ENCODE results near the gene ASPN.

The ASPN gene

GRCh38 chr9:92506184-92506857, 24.0 kb upstream of the ASPN start:
- Histone ChIP-seq H3K4me3 (ENCODE audit: insufficient read length, low read depth) (no peak overlapping the region), H3K36me3 (ENCODE audit: insufficient read depth, insufficient read length, low read length) (no peaks in the 10 kb centered on the region), H3K27me3 (ENCODE audit: insufficient read depth, insufficient read length) (no peaks in the 10 kb centered on the region), H3K4me1 (ENCODE audit: insufficient read depth, insufficient read length) (no peaks in the 10 kb centered on the region), H3K9me3 (ENCODE audit: insufficient read depth, low read length) (no peaks in the 10 kb centered on the region), H3K9ac (ENCODE audit: insufficient read length, low read depth) (no peak overlapping the region)
- no peak for DNase-seq (ENCODE audit: low read depth, low spot score)
- TF ChIP-seq SUZ12 (IDR thresholded peaks at IDR 0.05; ENCODE audit: extremely low read depth, insufficient read depth, insufficient read length) (no peak), ZNF274 (IDR thresholded peaks at IDR 0.05; ENCODE audit: low read depth, low read length) (no peak), YY1 (IDR thresholded peaks at IDR 0.05; ENCODE audit: insufficient read depth, insufficient read length) (no peak)

DNA sequence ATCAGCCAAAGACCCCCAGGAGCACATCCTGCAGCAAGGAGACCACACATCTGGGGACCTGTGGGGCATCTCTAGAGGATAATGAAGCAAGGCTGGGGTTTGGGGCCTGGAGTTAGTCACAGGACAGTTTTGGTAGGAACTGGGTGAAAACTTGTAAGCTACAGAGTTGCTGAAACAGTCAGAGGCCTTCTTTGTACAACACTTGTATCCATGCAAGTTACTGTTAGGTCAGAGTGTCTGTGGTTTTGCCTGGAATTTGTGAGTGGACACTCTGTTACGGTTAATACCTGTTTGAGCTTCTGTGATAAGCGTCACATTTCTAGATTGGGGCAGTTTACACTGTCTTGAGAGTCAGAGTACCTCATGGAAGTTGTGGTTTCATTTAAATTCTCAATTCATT, 22.6 kb upstream of the ASPN start:
- no peak for DNase-seq (ENCODE audit: low read depth, low spot score)
- Histone ChIP-seq H3K27me3 (ENCODE audit: insufficient read depth, insufficient read length) (no peaks in the 10 kb centered on the region), H3K4me3 (ENCODE audit: insufficient read length, low read depth) (no peak overlapping the region), H3K4me1 (ENCODE audit: insufficient read depth, insufficient read length) (no peaks in the 10 kb centered on the region), H3K9me3 (ENCODE audit: insufficient read depth, low read length) (no peaks in the 10 kb centered on the region), H3K9ac (ENCODE audit: insufficient read length, low read depth) (no peak overlapping the region), H3K36me3 (ENCODE audit: insufficient read depth, insufficient read length, low read length) (no peaks in the 10 kb centered on the region)
- TF ChIP-seq YY1 (IDR thresholded peaks at IDR 0.05; ENCODE audit: insufficient read depth, insufficient read length) = no peak
- no peak for TF ChIP-seq ZNF274 (IDR thresholded peaks at IDR 0.05; ENCODE audit: low read depth, low read length)
- TF ChIP-seq SUZ12 (IDR thresholded peaks at IDR 0.05; ENCODE audit: extremely low read depth, insufficient read depth, insufficient read length) = no peak

- H3K9ac ChIP-seq (ENCODE audit: insufficient read length, low read depth) = no peak overlapping the region
- no peaks in the 10 kb centered on the region for H3K4me1 ChIP-seq (ENCODE audit: insufficient read depth, insufficient read length)
- no peak overlapping the region for H3K4me3 ChIP-seq (ENCODE audit: insufficient read length, low read depth)
- TF ChIP-seq YY1 (IDR thresholded peaks at IDR 0.05; ENCODE audit: insufficient read depth, insufficient read length) = no peak
- TF ChIP-seq SUZ12 (IDR thresholded peaks at IDR 0.05; ENCODE audit: extremely low read depth, insufficient read depth, insufficient read length) = no peak
- no peak for TF ChIP-seq ZNF274 (IDR thresholded peaks at IDR 0.05; ENCODE audit: low read depth, low read length)
- no peak for DNase-seq (ENCODE audit: low read depth, low spot score)
- no peaks in the 10 kb centered on the region for H3K36me3 ChIP-seq (ENCODE audit: insufficient read depth, insufficient read length, low read length)
- H3K9me3 ChIP-seq (ENCODE audit: insufficient read depth, low read length) = no peaks in the 10 kb centered on the region
- no peaks in the 10 kb centered on the region for H3K27me3 ChIP-seq (ENCODE audit: insufficient read depth, insufficient read length)
Observed at GRCh38 chr9:92503156-92503555, 20.9 kb upstream of the ASPN start.

- H3K9me3 ChIP-seq (ENCODE audit: insufficient read depth, low read length) = no peaks in the 10 kb centered on the region
- DNase-seq (ENCODE audit: low read depth, low spot score) = no peak
- H3K36me3 ChIP-seq (ENCODE audit: insufficient read depth, insufficient read length, low read length) = no peaks in the 10 kb centered on the region
- TF ChIP-seq ZNF274 (IDR thresholded peaks at IDR 0.05; ENCODE audit: low read depth, low read length) (no peak), SUZ12 (IDR thresholded peaks at IDR 0.05; ENCODE audit: extremely low read depth, insufficient read depth, insufficient read length) (no peak), YY1 (IDR thresholded peaks at IDR 0.05; ENCODE audit: insufficient read depth, insufficient read length) (no peak)
- H3K4me3 ChIP-seq (ENCODE audit: insufficient read length, low read depth) = no peak overlapping the region
- no peaks in the 10 kb centered on the region for H3K4me1 ChIP-seq (ENCODE audit: insufficient read depth, insufficient read length)
- no peaks in the 10 kb centered on the region for H3K27me3 ChIP-seq (ENCODE audit: insufficient read depth, insufficient read length)
- no peak overlapping the region for H3K9ac ChIP-seq (ENCODE audit: insufficient read length, low read depth)
Observed at GRCh38 chr9:92501671-92502393, 19.5 kb upstream of the ASPN start.

- H3K4me3 ChIP-seq (ENCODE audit: insufficient read length, low read depth) = no peak overlapping the region
Observed at GRCh38 chr9:92500725-92501124, 18.4 kb upstream of the ASPN start.

DNA sequence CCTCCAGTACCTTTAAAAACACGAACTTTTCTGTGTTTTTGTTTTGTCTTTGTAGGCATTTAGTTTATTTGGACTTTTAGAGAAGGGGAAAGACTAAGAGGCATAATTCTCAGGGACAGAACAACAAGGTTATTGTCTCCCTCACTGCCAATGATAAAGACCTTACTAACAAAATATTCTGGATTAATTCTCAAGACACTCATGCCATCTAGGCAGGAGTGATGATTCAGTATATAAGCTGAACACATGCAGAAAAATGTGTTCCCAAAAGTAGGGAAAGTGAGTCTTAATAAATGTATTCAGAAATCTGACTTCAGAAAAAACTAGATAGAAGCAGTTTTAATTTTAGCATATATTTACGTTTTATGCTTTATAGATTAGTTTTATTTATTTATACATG, 17.4 kb upstream of the ASPN start:
- Histone ChIP-seq H3K9ac (ENCODE audit: insufficient read length, low read depth) (no peak overlapping the region), H3K9me3 (ENCODE audit: insufficient read depth, low read length) (no peaks in the 10 kb centered on the region), H3K4me1 (ENCODE audit: insufficient read depth, insufficient read length) (no peaks in the 10 kb centered on the region), H3K4me3 (ENCODE audit: insufficient read length, low read depth) (no peak overlapping the region), H3K27me3 (ENCODE audit: insufficient read depth, insufficient read length) (no peaks in the 10 kb centered on the region), H3K36me3 (ENCODE audit: insufficient read depth, insufficient read length, low read length) (no peaks in the 10 kb centered on the region)
- DNase-seq (ENCODE audit: low read depth, low spot score) = no peak
- no peak for TF ChIP-seq YY1 (IDR thresholded peaks at IDR 0.05; ENCODE audit: insufficient read depth, insufficient read length)
- no peak for TF ChIP-seq SUZ12 (IDR thresholded peaks at IDR 0.05; ENCODE audit: extremely low read depth, insufficient read depth, insufficient read length)
- TF ChIP-seq ZNF274 (IDR thresholded peaks at IDR 0.05; ENCODE audit: low read depth, low read length) = no peak

More at GRCh38 chr9:92500725-92501124, 18.4 kb upstream of the ASPN start:
- Histone ChIP-seq H3K27me3 (ENCODE audit: insufficient read depth, insufficient read length) (no peaks in the 10 kb centered on the region), H3K4me1 (ENCODE audit: insufficient read depth, insufficient read length) (no peaks in the 10 kb centered on the region), H3K9me3 (ENCODE audit: insufficient read depth, low read length) (no peaks in the 10 kb centered on the region), H3K9ac (ENCODE audit: insufficient read length, low read depth) (no peak overlapping the region), H3K36me3 (ENCODE audit: insufficient read depth, insufficient read length, low read length) (no peaks in the 10 kb centered on the region)
- no peak for DNase-seq (ENCODE audit: low read depth, low spot score)
- TF ChIP-seq YY1 (IDR thresholded peaks at IDR 0.05; ENCODE audit: insufficient read depth, insufficient read length) (no peak), ZNF274 (IDR thresholded peaks at IDR 0.05; ENCODE audit: low read depth, low read length) (no peak), SUZ12 (IDR thresholded peaks at IDR 0.05; ENCODE audit: extremely low read depth, insufficient read depth, insufficient read length) (no peak)

DNA sequence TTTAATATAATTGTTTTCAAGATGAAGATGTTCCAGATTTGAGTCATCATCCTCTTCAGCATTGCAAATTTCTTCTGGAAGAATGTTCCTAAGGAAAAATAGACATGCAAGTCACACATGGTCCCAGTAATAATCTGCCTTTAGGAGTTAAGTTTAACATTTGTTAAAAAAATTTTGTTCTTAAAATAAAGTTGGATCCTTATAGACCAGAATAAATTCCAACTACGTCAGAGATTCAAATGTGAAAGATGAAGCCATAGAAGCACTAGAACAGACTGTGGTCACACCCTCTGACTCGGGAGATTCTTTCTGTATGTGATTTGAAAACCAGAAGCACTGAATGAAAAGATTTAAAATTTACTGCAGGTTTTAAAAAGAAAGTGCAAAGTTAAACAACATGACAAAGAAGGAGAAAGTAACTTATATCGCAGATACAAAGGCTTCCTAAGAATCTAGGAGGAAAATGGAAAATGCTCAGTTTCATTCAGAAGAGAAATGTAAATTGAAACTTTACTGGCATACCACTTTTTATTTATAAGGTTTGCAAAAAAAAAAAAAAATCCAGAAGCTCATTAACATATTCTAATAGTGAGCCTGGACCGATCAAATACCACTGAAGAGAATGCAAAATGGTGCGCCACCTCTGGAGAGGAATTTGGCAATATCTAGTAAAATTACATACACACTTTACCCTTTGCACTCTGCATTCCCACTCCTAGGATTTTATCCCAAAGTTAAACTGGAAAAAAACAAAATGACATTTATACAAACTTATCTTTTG, 14.3 kb upstream of the ASPN start:
- DNase-seq (ENCODE audit: low read depth, low spot score) = no peak
- TF ChIP-seq YY1 (IDR thresholded peaks at IDR 0.05; ENCODE audit: insufficient read depth, insufficient read length) = no peak
- Histone ChIP-seq H3K4me1 (ENCODE audit: insufficient read depth, insufficient read length) (no peaks in the 10 kb centered on the region), H3K9ac (ENCODE audit: insufficient read length, low read depth) (no peak overlapping the region), H3K27me3 (ENCODE audit: insufficient read depth, insufficient read length) (no peaks in the 10 kb centered on the region), H3K4me3 (ENCODE audit: insufficient read length, low read depth) (no peak overlapping the region), H3K36me3 (ENCODE audit: insufficient read depth, insufficient read length, low read length) (no peaks in the 10 kb centered on the region), H3K9me3 (ENCODE audit: insufficient read depth, low read length) (no peaks in the 10 kb centered on the region)

All from NT2/D1 (cell line).